Measurements from ENCODE around the gene FOXP2.

DNA sequence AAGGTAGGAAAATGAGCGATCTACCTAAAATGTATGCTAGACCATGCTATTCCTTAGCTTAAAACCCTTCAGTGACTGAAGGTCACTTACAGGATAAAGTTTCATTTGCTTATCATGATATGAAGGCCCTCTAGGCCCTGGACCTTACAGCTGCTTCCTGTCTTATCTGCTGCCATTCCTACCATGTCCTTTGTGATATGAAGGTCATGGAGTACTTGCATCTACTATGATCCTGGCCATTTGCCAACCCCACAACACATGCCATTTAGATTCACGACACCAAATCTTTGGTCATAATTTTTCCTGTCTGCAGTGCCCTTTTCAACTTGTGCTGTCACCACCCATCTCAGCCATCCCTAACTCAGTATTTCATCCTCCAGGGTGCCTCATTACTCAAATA is 325.5 kb downstream of the FOXP2 start:
- TF ChIP-seq, protein P1, sequence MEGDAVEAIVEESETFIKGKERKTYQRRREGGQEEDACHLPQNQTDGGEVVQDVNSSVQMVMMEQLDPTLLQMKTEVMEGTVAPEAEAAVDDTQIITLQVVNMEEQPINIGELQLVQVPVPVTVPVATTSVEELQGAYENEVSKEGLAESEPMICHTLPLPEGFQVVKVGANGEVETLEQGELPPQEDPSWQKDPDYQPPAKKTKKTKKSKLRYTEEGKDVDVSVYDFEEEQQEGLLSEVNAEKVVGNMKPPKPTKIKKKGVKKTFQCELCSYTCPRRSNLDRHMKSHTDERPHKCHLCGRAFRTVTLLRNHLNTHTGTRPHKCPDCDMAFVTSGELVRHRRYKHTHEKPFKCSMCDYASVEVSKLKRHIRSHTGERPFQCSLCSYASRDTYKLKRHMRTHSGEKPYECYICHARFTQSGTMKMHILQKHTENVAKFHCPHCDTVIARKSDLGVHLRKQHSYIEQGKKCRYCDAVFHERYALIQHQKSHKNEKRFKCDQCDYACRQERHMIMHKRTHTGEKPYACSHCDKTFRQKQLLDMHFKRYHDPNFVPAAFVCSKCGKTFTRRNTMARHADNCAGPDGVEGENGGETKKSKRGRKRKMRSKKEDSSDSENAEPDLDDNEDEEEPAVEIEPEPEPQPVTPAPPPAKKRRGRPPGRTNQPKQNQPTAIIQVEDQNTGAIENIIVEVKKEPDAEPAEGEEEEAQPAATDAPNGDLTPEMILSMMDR (IDR thresholded peaks at IDR 0.05): no peak
- TF ChIP-seq POLR2A (IDR thresholded peaks at IDR 0.05): no peak
